Epidermal melanocyte (primary cell): Measurements from ENCODE around the gene TMPRSS6.
"Not testable (repeated sequence)": the region's sequence is repeated elsewhere in the genome, so short reads cannot be mapped to it uniquely, and the experiment has no call there.

Experiments used
- DNase-seq: peaks from one replicate; pipeline ENCODE4 v3.0.0; 2011; ENCODE audit warnings: low spot score; ENCODE audit not compliant: insufficient read length

Gene TMPRSS6

GRCh38 chr22:37088750-37089408, 20.6 kb downstream of the TMPRSS6 start:
- no peak for DNase-seq

GRCh38 chr22:37088108-37088605, 21.4 kb downstream of the TMPRSS6 start:
- no peak for DNase-seq

GRCh38 chr22:37086184-37086583, 23.3 kb downstream of the TMPRSS6 start:
- no peak for DNase-seq

- no peak for DNase-seq
These were observed 25.1 kb downstream of the TMPRSS6 start for GRCh38 chr22:37084385-37084784.

GRCh38 chr22:37083914-37084313, 25.6 kb downstream of the TMPRSS6 start:
- DNase-seq = no peak

- DNase-seq = no peak
These were observed 27.2 kb downstream of the TMPRSS6 start for GRCh38 chr22:37082251-37082873.

GRCh38 chr22:37080838-37081237, 28.7 kb downstream of the TMPRSS6 start:
- no peak for DNase-seq

- DNase-seq = no peak
These were observed 29.1 kb downstream of the TMPRSS6 start for GRCh38 chr22:37080438-37080837.

GRCh38 chr22:37079668-37080171, 29.8 kb downstream of the TMPRSS6 start:
- DNase-seq = no peak

GRCh38 chr22:37079158-37079557, 30.4 kb downstream of the TMPRSS6 start:
- DNase-seq = no peak

GRCh38 chr22:37077802-37078448, 31.6 kb downstream of the TMPRSS6 start:
- peak; percentile 82 for DNase-seq

- DNase-seq = no peak
These were observed 33.6 kb downstream of the TMPRSS6 start for GRCh38 chr22:37075822-37076433.

GRCh38 chr22:37075046-37075445, 34.5 kb downstream of the TMPRSS6 start:
- no peak for DNase-seq

- no peak for DNase-seq
These were observed 35.0 kb downstream of the TMPRSS6 start for GRCh38 chr22:37074537-37074936.

GRCh38 chr22:37072673-37073072, 36.8 kb downstream of the TMPRSS6 start:
- no peak for DNase-seq

- DNase-seq = not testable (repeated sequence)
These were observed 37.5 kb downstream of the TMPRSS6 start for GRCh38 chr22:37071850-37072592.

GRCh38 chr22:37070744-37071143, 38.8 kb downstream of the TMPRSS6 start:
- no peak for DNase-seq

- DNase-seq = no peak
These were observed 39.2 kb downstream of the TMPRSS6 start for GRCh38 chr22:37070334-37070733.

- DNase-seq = no peak
These were observed 39.8 kb downstream of the TMPRSS6 start for GRCh38 chr22:37069719-37070118.

- DNase-seq = no peak
These were observed 40.2 kb downstream of the TMPRSS6 start for GRCh38 chr22:37069319-37069718.

- no peak for DNase-seq
These were observed 40.7 kb downstream of the TMPRSS6 start for GRCh38 chr22:37068859-37069258.
